ENCODE measurements around the gene POPDC3.

The POPDC3 gene

GRCh38 chr6:105196076-105196475 lies 16.3 kb upstream of the POPDC3 start:
- no peaks in the 10 kb centered on the region for H3K27me3 ChIP-seq (ENCODE audit: control insufficient read depth in 5 of 5, insufficient read depth in 4 of 5, low read length in 5 of 5)
- H3K4me3 ChIP-seq (ENCODE audit: low read depth in 1 of 5, low read length in 5 of 5), result no peak overlapping the region
- no peaks in the 10 kb centered on the region for H3K36me3 ChIP-seq (ENCODE audit: control insufficient read depth in 5 of 5, insufficient read depth in 5 of 5, low read length in 5 of 5)
- H3K27ac ChIP-seq (ENCODE audit: low read depth, low read length), result no peak overlapping the region
- H3K9me3 ChIP-seq (ENCODE audit: control insufficient read depth in 5 of 5, low read length in 5 of 5), result no peaks in the 10 kb centered on the region
- no peaks in the 10 kb centered on the region for H3K4me1 ChIP-seq (ENCODE audit: control insufficient read depth in 5 of 5, insufficient read depth in 5 of 5, low read length in 5 of 5)
- no peak overlapping the region for H3K9ac ChIP-seq (ENCODE audit: low read length in 5 of 5)

- H3K9ac ChIP-seq (ENCODE audit: low read length in 5 of 5), result no peak overlapping the region
- no peaks in the 10 kb centered on the region for H3K36me3 ChIP-seq (ENCODE audit: control insufficient read depth in 5 of 5, insufficient read depth in 5 of 5, low read length in 5 of 5)
Observed at GRCh38 chr6:105194591-105194990, 14.8 kb upstream of the POPDC3 start.

GRCh38 chr6:105194106-105194505 lies 14.3 kb upstream of the POPDC3 start:
- Histone ChIP-seq H3K4me1 (ENCODE audit: control insufficient read depth in 5 of 5, insufficient read depth in 5 of 5, low read length in 5 of 5) (no peaks in the 10 kb centered on the region), H3K9ac (ENCODE audit: low read length in 5 of 5) (no peak overlapping the region), H3K27me3 (ENCODE audit: control insufficient read depth in 5 of 5, insufficient read depth in 4 of 5, low read length in 5 of 5) (no peaks in the 10 kb centered on the region), H3K27ac (ENCODE audit: low read depth, low read length) (no peak overlapping the region), H3K4me3 (ENCODE audit: low read depth in 1 of 5, low read length in 5 of 5) (no peak overlapping the region), H3K9me3 (ENCODE audit: control insufficient read depth in 5 of 5, low read length in 5 of 5) (no peaks in the 10 kb centered on the region), H3K36me3 (ENCODE audit: control insufficient read depth in 5 of 5, insufficient read depth in 5 of 5, low read length in 5 of 5) (no peaks in the 10 kb centered on the region)

More at GRCh38 chr6:105194591-105194990, 14.8 kb upstream of the POPDC3 start:
- Histone ChIP-seq H3K9me3 (ENCODE audit: control insufficient read depth in 5 of 5, low read length in 5 of 5) (no peaks in the 10 kb centered on the region), H3K4me3 (ENCODE audit: low read depth in 1 of 5, low read length in 5 of 5) (no peak overlapping the region), H3K27ac (ENCODE audit: low read depth, low read length) (no peak overlapping the region), H3K4me1 (ENCODE audit: control insufficient read depth in 5 of 5, insufficient read depth in 5 of 5, low read length in 5 of 5) (no peaks in the 10 kb centered on the region), H3K27me3 (ENCODE audit: control insufficient read depth in 5 of 5, insufficient read depth in 4 of 5, low read length in 5 of 5) (no peaks in the 10 kb centered on the region)

GRCh38 chr6:105193647-105194046 lies 13.8 kb upstream of the POPDC3 start:
- Histone ChIP-seq H3K9ac (ENCODE audit: low read length in 5 of 5) (no peak overlapping the region), H3K4me3 (ENCODE audit: low read depth in 1 of 5, low read length in 5 of 5) (no peak overlapping the region), H3K4me1 (ENCODE audit: control insufficient read depth in 5 of 5, insufficient read depth in 5 of 5, low read length in 5 of 5) (no peaks in the 10 kb centered on the region), H3K27ac (ENCODE audit: low read depth, low read length) (no peak overlapping the region), H3K9me3 (ENCODE audit: control insufficient read depth in 5 of 5, low read length in 5 of 5) (no peaks in the 10 kb centered on the region), H3K27me3 (ENCODE audit: control insufficient read depth in 5 of 5, insufficient read depth in 4 of 5, low read length in 5 of 5) (no peaks in the 10 kb centered on the region), H3K36me3 (ENCODE audit: control insufficient read depth in 5 of 5, insufficient read depth in 5 of 5, low read length in 5 of 5) (no peaks in the 10 kb centered on the region)

- Histone ChIP-seq H3K4me1 (ENCODE audit: control insufficient read depth in 5 of 5, insufficient read depth in 5 of 5, low read length in 5 of 5) (no peaks in the 10 kb centered on the region), H3K27ac (ENCODE audit: low read depth, low read length) (no peak overlapping the region)
Observed at GRCh38 chr6:105192707-105193465, 13.1 kb upstream of the POPDC3 start.

GRCh38 chr6:105191351-105191750 lies 11.5 kb upstream of the POPDC3 start:
- Histone ChIP-seq H3K27ac (ENCODE audit: low read depth, low read length) (no peak overlapping the region), H3K9ac (ENCODE audit: low read length in 5 of 5) (no peak overlapping the region), H3K9me3 (ENCODE audit: control insufficient read depth in 5 of 5, low read length in 5 of 5) (no peaks in the 10 kb centered on the region), H3K4me3 (ENCODE audit: low read depth in 1 of 5, low read length in 5 of 5) (no peak overlapping the region), H3K27me3 (ENCODE audit: control insufficient read depth in 5 of 5, insufficient read depth in 4 of 5, low read length in 5 of 5) (no peaks in the 10 kb centered on the region), H3K36me3 (ENCODE audit: control insufficient read depth in 5 of 5, insufficient read depth in 5 of 5, low read length in 5 of 5) (no peaks in the 10 kb centered on the region), H3K4me1 (ENCODE audit: control insufficient read depth in 5 of 5, insufficient read depth in 5 of 5, low read length in 5 of 5) (no peaks in the 10 kb centered on the region)

More at GRCh38 chr6:105192707-105193465, 13.1 kb upstream of the POPDC3 start:
- Histone ChIP-seq H3K4me3 (ENCODE audit: low read depth in 1 of 5, low read length in 5 of 5) (no peak overlapping the region), H3K27me3 (ENCODE audit: control insufficient read depth in 5 of 5, insufficient read depth in 4 of 5, low read length in 5 of 5) (no peaks in the 10 kb centered on the region), H3K9ac (ENCODE audit: low read length in 5 of 5) (no peak overlapping the region), H3K36me3 (ENCODE audit: control insufficient read depth in 5 of 5, insufficient read depth in 5 of 5, low read length in 5 of 5) (no peaks in the 10 kb centered on the region), H3K9me3 (ENCODE audit: control insufficient read depth in 5 of 5, low read length in 5 of 5) (no peaks in the 10 kb centered on the region)

- no peak overlapping the region for H3K27ac ChIP-seq (ENCODE audit: low read depth, low read length)
- no peaks in the 10 kb centered on the region for H3K36me3 ChIP-seq (ENCODE audit: control insufficient read depth in 5 of 5, insufficient read depth in 5 of 5, low read length in 5 of 5)
- H3K9me3 ChIP-seq (ENCODE audit: control insufficient read depth in 5 of 5, low read length in 5 of 5), result no peaks in the 10 kb centered on the region
- no peak overlapping the region for H3K9ac ChIP-seq (ENCODE audit: low read length in 5 of 5)
- no peaks in the 10 kb centered on the region for H3K4me1 ChIP-seq (ENCODE audit: control insufficient read depth in 5 of 5, insufficient read depth in 5 of 5, low read length in 5 of 5)
- no peaks in the 10 kb centered on the region for H3K27me3 ChIP-seq (ENCODE audit: control insufficient read depth in 5 of 5, insufficient read depth in 4 of 5, low read length in 5 of 5)
- no peak overlapping the region for H3K4me3 ChIP-seq (ENCODE audit: low read depth in 1 of 5, low read length in 5 of 5)
Observed at GRCh38 chr6:105189026-105189820, 9.4 kb upstream of the POPDC3 start.

- no peaks in the 10 kb centered on the region for H3K4me1 ChIP-seq (ENCODE audit: control insufficient read depth in 5 of 5, insufficient read depth in 5 of 5, low read length in 5 of 5)
- H3K9me3 ChIP-seq (ENCODE audit: control insufficient read depth in 5 of 5, low read length in 5 of 5), result no peaks in the 10 kb centered on the region
- no peaks in the 10 kb centered on the region for H3K36me3 ChIP-seq (ENCODE audit: control insufficient read depth in 5 of 5, insufficient read depth in 5 of 5, low read length in 5 of 5)
- H3K27ac ChIP-seq (ENCODE audit: low read depth, low read length), result no peak overlapping the region
- no peaks in the 10 kb centered on the region for H3K27me3 ChIP-seq (ENCODE audit: control insufficient read depth in 5 of 5, insufficient read depth in 4 of 5, low read length in 5 of 5)
- no peak overlapping the region for H3K4me3 ChIP-seq (ENCODE audit: low read depth in 1 of 5, low read length in 5 of 5)
- H3K9ac ChIP-seq (ENCODE audit: low read length in 5 of 5), result no peak overlapping the region
Observed at GRCh38 chr6:105188251-105188650, 8.4 kb upstream of the POPDC3 start.

- Histone ChIP-seq H3K9me3 (ENCODE audit: control insufficient read depth in 5 of 5, low read length in 5 of 5) (no peaks in the 10 kb centered on the region), H3K4me1 (ENCODE audit: control insufficient read depth in 5 of 5, insufficient read depth in 5 of 5, low read length in 5 of 5) (no peaks in the 10 kb centered on the region), H3K9ac (ENCODE audit: low read length in 5 of 5) (no peak overlapping the region), H3K36me3 (ENCODE audit: control insufficient read depth in 5 of 5, insufficient read depth in 5 of 5, low read length in 5 of 5) (no peaks in the 10 kb centered on the region), H3K27ac (ENCODE audit: low read depth, low read length) (no peak overlapping the region), H3K27me3 (ENCODE audit: control insufficient read depth in 5 of 5, insufficient read depth in 4 of 5, low read length in 5 of 5) (peaks cover 0 to 6% (median 5%) of the 10 kb centered on the region in 5 donors), H3K4me3 (ENCODE audit: low read depth in 1 of 5, low read length in 5 of 5) (no peak overlapping the region)
Observed at GRCh38 chr6:105186576-105186975, 6.8 kb upstream of the POPDC3 start.

- Histone ChIP-seq H3K27ac (ENCODE audit: low read depth, low read length) (no peak overlapping the region), H3K27me3 (ENCODE audit: control insufficient read depth in 5 of 5, insufficient read depth in 4 of 5, low read length in 5 of 5) (peaks cover 0 to 13% (median 5%) of the 10 kb centered on the region in 5 donors), H3K4me3 (ENCODE audit: low read depth in 1 of 5, low read length in 5 of 5) (no peak overlapping the region), H3K4me1 (ENCODE audit: control insufficient read depth in 5 of 5, insufficient read depth in 5 of 5, low read length in 5 of 5) (peaks cover 0 to 5% (median 3%) of the 10 kb centered on the region in 5 donors), H3K36me3 (ENCODE audit: control insufficient read depth in 5 of 5, insufficient read depth in 5 of 5, low read length in 5 of 5) (no peaks in the 10 kb centered on the region), H3K9ac (ENCODE audit: low read length in 5 of 5) (no peak overlapping the region), H3K9me3 (ENCODE audit: control insufficient read depth in 5 of 5, low read length in 5 of 5) (no peaks in the 10 kb centered on the region)
Observed at GRCh38 chr6:105184921-105185320, 5.1 kb upstream of the POPDC3 start.
